Nucleus accumbens (tissue), 56 donors: Measurements from ENCODE around the gene PALD1.
"Not testable (repeated sequence)": the region's sequence is repeated elsewhere in the genome, so short reads cannot be mapped to it uniquely, and the experiment has no call there.

Source experiments
- DNase-seq, 56 donors: peaks; one replicate each; lab custom pipeline; 2025; lab: John Stamatoyannopoulos, UW

The PALD1 gene

GRCh38 chr10:70565556-70566514, 87.3 kb downstream of the PALD1 start:
- DNase-seq, result no peak

GRCh38 chr10:70566515-70567290, 88.1 kb downstream of the PALD1 start:
- DNase-seq, result no peak

DNA sequence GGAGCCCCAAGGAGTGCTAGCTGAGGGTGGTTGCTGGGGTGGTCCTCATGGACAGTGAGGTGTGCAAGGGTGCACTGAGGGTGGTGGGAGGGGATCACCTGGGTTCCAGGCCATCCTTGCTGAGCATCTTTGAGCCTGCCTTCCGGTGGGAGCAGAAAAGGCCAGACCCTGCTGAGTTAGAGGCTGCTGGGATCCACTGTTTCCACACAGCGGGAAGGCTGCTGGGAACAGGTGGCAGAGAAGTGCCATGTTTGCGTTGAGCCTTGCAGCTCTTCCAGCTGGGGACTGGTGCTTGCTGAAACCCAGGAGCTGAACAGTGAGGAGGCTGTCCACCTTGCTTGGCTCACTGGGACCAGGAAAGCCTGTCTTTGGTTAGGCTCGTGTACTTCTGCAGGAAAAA, 89.0 kb downstream of the PALD1 start:
- DNase-seq, result no peak

DNA sequence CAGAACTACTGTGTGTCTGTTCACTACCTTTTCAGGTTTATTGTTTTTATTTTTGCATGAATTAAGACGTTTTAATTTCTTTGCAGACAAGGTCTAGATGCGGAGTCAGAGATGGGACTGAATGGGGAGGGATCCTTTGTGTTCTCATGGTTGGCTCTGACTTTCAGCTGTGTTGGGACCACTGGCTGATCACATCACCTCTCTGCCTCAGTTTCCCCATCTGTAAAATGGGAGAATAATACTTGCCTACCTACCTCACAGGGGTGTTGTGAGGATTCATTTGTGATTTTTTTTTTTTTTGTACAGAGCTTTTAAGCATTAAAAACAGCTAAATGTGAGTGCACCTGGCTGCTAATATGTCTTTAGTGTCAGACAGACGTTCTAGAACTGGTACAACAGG, 89.5 kb downstream of the PALD1 start:
- DNase-seq, result no peak

DNA sequence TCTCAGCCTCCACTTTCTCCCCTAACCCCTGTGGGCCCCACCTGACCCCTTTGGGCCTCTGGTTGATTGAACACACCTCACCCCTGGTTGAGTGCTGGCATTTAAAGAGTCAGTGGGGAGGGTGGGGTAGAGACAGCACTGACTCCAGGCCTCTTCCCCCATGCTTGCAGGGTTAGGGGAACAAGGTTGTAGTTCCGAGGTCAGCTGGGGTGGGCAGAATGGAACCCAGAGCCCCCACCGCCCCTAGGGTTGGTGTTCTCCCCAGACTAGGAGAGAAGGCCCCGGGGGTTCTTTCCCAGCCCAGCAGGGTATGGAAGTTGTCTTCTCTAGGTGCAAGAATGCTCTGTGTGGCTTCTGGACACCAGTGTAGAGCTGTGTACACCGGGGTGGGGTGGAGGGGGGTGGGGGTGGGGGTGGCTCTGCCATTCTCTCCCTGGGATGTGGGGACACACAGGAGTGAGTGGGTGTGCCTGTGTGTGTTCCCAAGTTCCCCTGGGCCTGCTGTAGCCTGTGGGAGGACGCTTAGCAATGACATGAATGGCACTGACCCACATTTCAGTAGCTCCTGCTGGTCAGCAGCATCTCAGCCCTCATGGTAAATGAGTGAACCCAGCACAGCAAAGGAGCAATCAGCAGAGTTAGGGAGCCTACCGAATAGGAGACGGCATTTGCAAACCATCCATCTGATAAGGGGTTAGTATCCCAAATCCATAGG, 90.4 kb downstream of the PALD1 start:
- no peak for DNase-seq

DNA sequence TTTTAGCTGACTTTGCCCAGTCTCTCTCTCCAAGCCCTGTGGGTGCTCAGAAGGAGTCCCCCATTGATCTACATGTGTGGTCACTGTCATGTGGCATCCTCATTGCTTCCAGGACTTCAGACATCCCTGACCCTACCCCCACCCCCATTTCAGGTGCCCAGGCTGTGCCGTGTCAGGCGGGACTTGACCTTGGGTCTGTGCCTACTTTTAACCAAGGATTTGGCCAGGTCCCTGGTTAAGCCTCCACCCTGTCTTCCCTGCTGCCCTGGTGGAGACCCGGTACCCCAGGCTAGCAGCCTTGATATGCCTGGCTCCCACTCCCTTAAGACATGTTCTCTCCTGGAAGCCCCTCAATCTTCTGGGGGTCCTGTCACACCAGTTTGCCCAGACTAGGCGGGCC, 92.7 kb downstream of the PALD1 start:
- DNase-seq, result no peak

DNA sequence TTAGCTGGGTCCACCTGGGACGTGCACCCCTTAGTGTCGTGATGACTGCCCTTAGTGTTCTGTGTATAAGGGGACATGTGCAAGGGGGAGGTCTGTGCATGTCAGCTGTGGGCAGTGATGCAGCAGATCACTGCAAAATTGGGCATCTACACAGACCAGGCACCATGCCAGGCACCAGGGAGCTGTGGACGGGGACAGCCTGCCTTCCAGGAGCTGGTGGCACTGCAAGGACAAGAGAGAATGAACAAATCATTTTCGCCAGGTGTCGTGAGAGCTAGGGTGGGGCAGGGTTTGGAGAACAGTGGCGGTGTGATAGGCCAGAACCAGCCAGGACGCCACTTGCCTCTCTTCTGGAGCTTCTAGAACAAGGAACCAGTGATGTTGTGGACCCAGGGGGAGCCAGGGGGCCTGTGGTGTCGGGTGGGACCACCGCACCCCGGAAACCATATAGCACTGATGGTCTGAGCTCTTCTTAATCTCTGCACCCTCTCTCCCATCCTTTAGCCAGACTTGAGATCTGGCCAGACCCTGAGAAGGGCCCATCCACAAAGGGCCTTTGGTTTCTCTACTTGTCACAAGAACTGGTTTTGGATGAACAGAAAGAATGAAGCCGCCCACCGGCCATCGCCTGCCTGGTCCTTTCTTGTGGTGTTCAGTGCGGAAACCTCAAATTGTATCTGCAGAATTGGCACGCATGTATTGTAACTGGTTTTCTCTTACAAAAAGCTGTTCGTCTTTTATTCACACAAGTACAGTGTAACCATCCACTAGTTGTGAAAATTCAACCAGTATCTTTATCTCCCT, 93.3 kb downstream of the PALD1 start:
- DNase-seq, result no peak

GRCh38 chr10:70573599-70574506, 95.3 kb downstream of the PALD1 start:
- no peak for DNase-seq

DNA sequence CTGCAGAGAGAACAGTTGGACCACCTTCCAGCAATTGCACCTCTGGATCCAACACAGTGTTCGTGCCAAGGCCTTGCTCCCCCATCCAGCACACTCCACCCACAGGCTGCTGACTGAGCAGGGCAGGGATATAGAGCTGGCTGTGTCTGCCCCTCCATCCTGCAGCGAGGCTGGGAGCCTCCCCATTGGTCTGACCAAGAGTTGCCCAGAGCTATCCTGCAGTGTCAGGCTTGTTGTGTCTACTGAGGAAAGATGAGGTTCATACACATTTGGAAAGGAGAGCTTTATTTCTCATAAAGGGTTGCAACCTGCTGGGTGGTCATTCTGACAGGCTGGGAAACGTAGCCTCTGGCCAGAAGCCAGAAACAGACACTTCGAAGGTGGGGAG, 96.9 kb downstream of the PALD1 start:
- DNase-seq, result no peak

DNA sequence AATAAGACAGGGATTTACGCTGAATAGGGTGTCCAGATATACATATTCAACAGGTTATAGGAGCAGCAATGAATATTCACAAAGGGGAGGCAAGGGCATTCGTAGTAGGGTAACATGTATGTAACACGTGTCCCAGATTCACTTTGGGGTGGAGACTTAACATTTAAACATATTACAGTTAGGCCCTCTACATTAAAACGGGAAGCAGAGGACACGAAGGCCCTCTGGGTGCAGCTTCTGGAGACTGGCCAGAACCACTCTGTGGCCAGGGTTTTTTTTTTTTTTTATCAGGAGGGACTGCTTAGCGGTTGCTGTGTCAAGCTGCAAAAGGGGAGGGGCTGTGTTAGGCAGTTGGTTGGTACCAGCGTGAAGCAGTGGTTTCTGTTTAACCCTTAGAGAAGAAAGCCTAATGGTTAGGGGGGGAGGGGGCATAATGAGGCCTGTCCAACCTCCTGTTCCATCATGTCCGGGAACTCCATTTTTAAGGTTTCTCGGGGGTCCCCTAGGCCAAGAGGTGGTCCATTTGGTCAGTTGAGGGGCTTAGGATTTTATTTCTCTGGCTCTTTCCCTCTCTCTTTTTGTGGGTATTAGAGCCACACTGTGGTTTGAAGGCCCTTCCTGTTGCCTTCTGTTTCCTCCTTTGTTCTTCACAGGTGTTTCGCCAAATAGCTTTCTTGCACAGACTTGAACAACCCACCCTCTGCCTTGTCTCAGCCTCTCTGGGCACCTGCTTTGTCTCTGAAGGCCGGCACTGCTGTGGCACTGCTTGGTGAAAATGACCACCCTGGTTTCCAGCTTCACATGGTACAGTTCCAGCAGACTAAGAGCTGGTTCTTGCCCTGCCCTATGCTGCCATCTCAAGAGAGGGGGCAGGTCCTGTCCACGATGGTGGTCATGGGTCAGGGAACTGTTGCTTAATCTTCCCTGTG, 97.6 kb downstream of the PALD1 start:
- DNase-seq, result peak in 3 of 56 donors; percentile 15 to 22 (median 19)

GRCh38 chr10:70576803-70577517, 98.4 kb downstream of the PALD1 start:
- no peak for DNase-seq

GRCh38 chr10:70578371-70578947, 99.9 kb downstream of the PALD1 start:
- DNase-seq, result no peak

DNA sequence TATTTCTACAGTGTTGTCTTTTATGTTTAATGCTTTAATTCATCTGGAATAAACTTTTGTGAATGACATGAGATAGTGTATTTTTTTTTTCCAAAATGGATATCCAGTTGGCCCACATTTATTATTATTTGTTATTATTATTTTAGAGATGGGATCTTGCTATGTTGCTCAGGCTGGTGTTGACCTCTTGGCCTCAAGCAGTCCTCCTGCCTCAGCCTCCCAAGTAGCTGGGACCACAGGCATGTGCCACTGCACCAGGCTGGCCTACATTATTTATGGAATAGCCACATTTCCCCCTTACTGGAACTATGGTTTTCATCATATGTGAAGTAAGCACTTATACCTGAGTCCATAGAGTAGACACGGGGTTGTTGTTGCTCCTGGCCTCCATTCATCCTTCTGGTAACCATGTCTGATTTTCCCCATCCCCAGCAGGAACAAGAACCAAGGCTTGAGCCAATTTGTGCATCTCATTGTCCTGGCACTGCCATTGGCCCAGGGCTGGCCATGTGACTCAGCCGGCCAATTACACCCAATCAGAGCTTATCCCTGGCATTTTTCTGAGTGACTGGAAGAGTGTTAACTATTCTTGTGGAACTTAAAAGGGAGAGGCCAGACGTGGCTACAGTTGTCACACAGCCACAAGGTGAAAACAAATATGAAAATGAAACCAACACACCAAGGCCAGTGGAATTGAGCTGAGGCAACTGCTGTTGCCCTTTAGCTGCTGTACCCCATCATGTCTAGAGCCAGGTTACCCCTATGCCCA, 100.9 kb downstream of the PALD1 start:
- DNase-seq, result no peak

DNA sequence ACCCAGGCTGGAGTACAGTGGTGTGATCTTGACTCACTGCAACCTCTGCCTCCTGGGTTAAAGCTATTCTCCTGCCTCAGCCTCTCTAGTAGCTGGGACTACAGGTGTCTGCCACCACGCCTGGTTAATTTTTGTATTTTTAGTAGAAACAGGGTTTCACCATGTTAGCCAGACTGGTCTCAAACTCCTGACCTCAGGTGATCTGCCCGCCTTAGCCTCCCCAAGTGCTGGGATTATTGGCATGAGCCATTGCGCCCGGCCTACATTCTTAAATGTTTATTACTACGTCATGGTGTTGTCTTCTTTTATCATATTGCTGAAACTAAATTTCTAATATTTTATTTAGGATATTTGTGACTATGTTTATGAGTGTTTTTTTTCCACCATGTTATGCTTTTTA, 102.6 kb downstream of the PALD1 start:
- DNase-seq, result not testable (repeated sequence)

- DNase-seq, result no peak
These were observed 104.5 kb downstream of the PALD1 start for GRCh38 chr10:70582793-70583668.
